Activated naive CD4-positive, alpha-beta T cell treated with anti-CD3 and anti-CD28 coated beads, Interleukin-2, amount 50 U/mL, for 16 hours (primary cell): ENCODE data around the gene FIGN.

Experiments used
- DNase-seq: peaks from one replicate; pipeline ENCODE4 v3.0.0-alpha.2; 2020

Gene FIGN

GRCh38 chr2:163606878-163607277, 128.9 kb downstream of the FIGN start:
- DNase-seq, result no peak

DNA sequence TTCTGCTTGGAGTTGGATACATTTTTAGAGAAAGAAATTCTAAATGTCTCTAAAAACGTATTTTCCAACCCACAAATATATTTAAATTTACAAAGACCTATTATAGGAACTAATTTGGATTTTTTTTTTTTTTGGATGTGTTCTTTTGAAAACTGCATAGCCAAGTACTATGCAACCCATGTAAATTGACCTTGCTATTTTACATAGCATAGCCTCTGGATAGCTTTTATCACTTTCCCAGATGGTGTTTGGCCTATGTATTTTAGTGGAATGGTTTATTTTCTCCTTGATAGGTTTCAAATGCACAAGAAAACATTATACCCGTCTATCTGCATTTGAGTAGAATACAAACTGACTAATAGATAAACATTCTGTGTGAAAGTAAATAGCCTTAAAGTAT, 130.0 kb downstream of the FIGN start:
- DNase-seq, result no peak

DNA sequence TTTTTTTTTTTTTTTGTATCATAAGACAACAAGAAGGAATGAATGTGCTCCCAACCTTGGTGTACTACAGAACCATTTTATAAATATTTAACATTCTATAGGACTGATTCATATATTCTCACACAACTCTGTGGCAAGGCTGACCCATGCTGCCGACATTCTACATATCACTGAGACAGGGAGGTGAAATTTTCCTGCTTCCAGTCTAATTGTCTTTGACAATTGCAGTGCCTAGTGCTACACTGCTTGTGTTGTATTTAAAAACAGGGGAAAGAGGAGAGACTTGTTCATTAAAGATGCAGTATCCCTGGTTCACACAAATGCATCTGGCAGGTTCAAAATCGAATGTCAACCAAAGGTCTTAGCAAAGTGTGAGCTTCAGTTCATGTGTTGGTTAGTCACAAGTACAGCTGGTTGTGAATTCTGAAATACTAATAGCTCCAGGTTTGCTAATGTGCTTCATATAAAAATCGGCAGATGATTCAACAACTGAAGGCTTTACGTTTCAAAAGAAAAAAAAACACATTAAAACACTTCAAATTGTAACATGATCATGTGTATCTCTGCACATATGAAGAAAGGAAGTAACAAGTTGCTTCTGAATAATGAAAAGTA, 130.8 kb downstream of the FIGN start:
- no peak for DNase-seq

DNA sequence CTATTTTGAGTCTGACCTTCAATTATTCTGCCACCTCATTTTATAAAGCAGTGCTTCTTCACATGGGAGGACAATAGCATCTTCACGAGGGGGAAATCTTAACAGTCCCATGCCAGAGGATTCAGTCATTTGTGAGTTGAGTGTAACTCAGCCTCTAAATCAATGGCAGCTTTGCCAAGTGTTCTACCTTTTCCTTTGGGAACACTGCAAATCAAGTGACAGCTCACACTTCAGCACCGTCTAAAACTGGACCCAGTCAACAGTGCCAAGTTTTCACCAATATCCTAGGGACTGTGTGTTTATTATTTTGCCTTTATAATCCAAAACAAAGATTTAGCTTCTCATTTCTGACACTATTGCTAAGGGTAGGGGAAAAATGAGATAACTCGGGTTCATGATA, 133.6 kb downstream of the FIGN start:
- no peak for DNase-seq

GRCh38 chr2:163601377-163601776, 134.4 kb downstream of the FIGN start:
- DNase-seq, result no peak

DNA sequence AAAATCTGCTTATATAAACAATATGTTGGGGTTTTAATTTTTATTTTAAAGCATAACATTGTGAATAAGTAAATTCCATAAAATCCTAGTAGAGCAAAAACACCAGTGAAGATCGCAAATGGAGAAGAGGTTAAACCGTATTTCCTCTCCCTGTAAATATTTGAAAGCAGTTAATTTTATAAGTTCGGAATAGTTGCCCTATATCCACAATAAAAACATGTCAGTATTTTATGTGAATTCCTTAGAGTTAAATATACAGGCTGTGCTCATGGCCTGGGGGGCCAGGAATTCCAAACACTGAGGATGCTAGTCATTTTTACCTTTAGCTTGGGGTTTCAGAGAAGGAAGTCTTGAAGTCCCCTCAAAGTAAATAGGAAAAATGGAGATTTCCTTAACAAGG, 135.0 kb downstream of the FIGN start:
- no peak for DNase-seq

DNA sequence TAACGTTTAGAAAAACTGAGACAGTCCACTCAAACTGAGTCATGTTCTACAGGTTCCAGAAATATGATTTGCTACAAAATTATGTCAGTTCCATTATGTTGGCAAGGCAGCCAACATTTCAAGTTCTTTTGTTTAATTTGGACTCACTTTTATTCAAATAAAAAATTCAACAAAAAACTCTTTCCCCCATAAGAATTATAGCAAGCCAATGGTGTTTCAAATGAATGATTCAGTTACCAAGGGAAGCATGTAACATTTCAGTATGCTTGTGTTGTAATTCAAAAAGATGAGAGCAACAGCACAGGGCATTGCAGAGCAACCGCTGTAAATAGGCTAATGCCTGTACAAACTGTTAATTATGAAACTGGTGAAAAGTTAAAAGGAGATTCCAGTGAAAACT, 140.8 kb downstream of the FIGN start:
- no peak for DNase-seq

DNA sequence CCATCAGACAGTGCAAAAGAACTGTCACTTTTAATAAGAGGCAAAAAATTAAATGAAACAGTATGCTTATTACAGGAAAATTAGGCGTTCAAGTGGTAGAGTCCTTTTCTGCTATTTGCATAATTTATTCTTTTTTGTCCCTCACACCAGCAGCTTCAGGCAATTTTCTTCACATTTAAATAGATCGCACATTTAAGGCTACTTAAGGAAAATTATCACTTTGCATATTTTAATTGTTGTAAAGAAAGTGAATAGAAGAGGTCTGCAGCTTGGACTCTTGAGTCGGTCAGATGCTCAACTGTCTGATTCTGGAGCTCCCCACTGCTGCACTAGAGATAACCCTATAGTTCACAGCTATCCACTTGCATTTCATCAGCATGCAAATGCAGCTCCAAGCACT, 141.3 kb downstream of the FIGN start:
- DNase-seq, result no peak

DNA sequence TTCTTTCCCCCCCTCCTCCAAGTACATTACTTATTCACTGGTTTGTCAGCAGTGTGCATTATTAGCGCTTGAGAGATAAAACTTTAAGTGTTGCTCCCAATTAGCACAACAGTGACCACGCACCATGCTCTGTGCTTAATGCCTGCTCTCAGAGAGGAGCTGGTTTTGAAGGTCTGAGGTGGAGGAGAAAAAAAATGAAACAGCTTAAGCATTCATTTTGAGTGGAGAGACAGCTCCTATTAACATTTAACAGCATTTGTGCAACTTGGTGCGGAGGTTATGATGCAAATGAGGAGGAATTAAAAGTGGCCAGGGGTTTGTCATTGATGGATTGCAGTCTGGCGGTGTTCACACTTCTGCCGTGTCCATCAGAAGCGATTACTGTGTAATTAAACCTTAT, 141.8 kb downstream of the FIGN start:
- DNase-seq, result no peak

DNA sequence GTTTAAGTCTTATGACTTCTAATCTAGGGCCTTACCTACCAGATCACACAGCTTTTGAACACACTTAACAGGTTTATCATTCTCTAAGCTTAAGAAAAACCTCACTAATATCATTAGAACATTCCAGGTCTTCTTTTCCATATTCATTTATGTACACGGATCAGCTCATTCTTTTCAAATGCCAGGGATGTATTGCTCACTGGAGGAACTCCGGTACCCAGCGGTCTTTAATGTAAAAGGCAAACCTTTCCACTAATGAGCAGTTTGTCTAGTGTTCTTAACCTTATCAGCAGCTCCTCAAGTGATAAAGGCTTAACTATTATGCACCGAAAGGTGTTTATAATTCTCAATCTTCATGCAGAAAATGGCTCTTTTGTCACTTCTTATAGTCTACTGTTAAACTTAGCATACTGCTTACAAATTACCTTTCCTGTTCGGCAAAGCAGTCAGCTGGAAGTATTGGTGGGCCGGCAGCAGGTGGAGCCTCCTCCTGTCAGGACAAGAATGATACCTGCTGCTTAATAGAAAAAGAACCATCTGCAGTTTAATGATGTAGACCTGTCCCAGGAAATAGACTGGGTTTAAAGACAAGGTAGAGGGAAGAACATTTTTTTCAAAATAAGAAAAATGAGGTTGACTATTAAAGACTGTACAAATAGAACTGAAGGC, 142.7 kb downstream of the FIGN start:
- DNase-seq, result no peak

GRCh38 chr2:163591461-163591860, 144.3 kb downstream of the FIGN start:
- DNase-seq, result no peak

DNA sequence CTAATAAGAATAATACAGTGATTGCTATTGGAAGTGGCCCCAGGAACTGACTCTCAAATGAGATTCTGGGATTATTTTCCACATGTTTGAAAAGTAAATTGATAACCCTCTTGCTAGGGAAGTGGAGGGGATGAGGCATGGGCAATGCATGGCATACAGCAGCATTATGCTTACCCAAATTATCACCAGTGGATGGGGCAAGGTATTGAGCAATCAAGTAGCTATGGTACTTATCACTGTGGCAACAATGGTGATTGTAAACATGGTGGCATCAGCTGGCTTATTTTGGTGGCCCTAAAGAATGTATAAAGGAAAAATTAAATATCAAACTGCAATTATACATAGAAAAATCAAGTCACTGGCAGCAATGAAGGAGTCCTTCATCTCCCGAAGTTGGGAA, 155.1 kb downstream of the FIGN start:
- DNase-seq, result no peak

DNA sequence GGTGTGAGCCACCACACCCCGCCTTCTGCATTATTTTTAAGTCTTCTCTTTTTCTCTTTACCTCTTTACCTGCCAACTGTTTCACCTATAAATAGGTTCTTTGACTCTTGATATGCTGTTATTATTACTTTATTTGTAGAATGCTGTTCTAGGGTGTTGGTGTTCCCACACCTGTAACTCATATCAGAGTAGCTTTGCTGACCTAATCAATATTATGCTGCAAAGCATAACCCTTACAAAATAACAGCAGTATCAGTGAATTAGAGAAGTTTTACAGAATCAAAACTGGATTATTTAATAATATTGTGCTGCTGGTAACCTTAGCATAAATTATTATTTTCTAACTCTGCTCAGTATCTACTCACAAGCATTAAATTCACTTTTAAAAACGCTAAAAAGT, 161.5 kb downstream of the FIGN start:
- no peak for DNase-seq

DNA sequence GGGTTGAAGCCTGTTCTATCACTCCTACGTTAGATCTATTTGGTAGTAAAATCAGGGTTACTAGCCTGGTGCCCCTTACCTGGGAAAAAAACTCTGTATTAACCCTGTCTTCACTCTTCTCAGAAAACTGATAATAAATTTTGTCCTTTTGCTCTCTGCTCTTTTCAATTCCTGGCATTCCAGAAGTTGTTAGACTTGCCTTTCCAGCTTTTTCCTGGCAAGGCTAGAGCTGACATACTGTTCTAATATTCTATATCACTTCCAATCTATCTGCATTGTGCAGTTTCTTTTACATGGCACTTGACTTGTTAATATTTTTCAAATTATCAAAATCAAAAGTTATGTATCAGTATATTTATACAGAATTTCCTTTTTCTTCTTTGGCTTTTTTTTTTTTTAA, 162.2 kb downstream of the FIGN start:
- DNase-seq, result no peak

DNA sequence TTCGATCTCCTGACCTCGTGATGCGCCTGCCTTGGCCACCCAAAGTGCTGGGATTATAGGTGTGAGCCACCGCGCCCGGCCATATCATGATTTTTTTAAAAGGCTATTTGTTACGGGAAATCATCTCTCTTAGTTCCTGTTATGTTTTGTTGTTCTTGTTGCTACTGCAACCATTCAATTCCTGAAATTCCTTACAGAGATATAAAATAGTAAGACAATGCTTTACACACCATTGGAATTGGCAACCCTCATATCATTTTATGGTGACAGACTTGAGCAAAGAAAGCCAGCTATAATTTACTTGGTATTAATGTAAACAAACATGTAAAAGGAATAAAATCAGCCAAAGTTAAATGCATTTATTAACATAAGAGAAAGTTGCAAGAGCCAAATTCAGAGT, 163.0 kb downstream of the FIGN start:
- DNase-seq, result no peak

DNA sequence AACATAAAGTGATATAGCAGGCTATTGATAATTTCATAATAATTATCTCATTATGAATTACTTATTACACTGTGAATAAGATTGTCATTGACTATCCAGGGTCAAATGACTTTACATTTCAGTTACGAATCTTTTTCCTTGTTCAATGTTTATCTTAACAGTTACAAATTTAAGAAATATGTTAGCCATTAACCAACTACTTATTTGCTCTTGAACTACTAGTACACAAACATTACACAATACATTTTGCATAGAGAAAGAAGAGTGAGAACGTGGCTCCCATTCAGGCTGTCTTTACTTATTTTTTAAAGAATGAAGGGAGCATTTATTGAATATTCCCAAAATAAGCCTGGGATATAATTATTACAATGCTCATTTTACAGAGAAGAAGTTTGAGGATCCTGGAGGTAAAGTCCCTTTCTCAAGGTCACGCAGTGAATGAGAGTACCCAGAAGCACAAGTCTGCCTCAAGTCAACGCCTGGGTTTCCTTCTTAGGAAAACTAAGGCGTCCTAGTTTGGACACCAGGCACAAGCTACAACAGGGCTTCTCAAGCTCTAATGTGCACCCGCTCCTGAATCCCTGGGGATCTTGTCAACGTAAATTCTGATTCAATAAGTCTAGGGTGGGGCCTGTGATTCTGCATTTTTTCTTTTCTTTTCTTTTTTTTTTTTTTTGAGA, 164.2 kb downstream of the FIGN start:
- DNase-seq, result no peak

DNA sequence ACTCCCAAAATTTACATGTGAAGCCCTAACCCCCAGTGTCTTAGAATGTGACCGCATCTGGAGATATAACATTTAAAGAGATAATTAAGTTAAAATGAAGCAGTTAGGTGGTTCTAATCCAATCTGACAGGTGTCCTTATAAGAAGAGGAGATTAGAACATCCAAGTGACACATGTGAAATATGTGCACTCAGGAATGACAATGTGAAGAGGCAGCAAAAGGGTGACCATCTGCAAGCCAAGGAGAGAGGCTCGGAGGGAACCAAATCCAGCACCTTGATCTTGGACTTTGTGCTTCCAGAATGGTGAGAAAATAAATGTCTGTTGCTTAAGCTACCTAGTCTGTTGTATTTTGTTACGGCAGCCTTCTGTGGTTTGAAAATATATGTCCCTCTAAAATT, 165.4 kb downstream of the FIGN start:
- DNase-seq, result no peak

DNA sequence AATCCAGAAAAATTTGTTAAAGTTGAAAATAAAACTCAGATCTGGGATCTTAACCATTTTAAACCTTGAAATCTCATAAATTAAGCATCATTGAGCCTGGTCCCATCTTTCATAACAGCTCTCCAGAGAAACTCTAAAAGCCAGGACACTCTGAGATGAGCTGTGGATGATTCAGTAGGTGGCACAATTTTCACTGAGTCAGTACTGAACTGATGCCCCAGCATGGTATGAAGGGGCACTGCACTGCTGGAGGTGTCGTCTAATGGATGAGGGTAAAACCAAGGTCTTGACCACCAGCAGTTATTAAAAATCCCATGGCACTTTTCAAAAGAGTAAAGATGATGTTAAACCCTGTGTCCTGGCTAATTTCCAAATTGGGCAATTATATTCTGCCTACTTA, 170.6 kb downstream of the FIGN start:
- no peak for DNase-seq

DNA sequence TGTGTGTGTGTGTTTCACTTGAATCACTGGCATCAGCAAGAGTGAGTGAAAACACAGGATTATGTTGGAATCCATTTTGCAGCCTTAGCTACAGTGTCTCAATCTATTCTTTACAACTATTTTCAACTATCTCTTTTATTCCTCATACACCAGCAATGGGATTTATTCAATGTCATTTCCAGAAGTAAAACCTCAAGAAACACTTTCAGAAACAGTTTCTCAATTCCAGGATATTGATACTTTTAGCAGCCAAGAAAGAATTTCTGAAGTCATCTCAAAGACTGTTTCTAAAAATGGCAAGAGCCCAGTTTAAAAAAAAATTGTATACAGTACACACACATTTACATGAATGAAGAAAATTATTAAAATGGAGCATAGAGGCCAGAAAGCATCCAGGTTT, 171.6 kb downstream of the FIGN start:
- no peak for DNase-seq

- no peak for DNase-seq
These were observed 172.5 kb downstream of the FIGN start for GRCh38 chr2:163563336-163563735.

DNA sequence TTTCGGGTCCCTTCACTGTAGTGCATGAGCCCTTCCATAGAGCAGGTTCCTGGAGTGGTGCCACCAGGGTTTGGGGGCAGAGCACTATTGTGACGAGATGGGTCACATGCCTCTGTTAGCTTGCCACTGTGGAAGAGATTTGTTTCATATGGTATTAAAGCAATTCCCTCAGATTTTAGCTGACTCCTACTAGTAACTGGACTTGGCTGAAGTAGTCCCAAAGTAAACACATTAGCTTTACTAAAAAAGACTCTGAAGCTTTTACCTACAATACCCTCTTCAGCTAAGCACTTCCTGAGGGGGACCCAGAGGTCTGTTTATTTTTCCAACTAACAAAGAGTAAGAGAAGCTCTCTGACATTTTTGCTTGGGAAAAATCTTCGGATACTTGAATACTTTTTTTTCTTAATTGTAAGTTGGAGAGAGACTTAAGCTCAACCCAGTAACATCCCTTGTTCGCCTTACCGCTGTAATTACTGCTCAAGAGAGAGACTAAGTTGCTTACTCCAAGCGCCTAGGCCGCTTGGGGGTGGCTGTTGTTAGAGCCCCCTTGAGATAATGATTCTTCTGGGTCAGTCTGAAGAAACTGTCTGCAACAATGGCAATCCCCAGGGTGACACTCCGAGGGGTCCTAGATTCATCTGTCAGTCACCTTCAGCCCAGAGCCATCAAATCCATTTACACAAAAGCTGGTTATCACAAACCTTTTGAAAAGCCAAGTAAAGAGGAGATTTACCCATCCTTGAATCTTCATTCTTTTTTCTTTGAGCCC, 177.4 kb downstream of the FIGN start:
- DNase-seq, result no peak

DNA sequence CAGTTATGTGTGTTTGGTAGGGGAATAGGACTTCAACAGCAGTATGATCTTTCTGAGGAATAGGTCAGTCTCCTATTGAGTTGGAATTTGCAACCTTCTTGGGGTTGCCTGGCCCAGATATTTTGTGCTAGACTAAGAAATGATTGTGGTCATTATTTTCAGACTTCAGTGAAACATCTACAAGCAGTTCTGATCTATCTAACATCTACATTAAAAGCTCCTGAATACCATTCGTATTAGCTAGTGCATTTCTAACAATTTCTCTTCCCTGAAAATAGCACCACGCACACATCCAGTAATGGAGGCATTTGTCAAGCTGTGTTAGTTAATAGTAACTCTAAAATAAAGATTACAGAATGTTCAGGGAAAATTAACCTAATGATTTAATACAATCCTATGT, 179.3 kb downstream of the FIGN start:
- no peak for DNase-seq

- DNase-seq, result no peak
These were observed 180.9 kb downstream of the FIGN start for GRCh38 chr2:163554864-163555263.

DNA sequence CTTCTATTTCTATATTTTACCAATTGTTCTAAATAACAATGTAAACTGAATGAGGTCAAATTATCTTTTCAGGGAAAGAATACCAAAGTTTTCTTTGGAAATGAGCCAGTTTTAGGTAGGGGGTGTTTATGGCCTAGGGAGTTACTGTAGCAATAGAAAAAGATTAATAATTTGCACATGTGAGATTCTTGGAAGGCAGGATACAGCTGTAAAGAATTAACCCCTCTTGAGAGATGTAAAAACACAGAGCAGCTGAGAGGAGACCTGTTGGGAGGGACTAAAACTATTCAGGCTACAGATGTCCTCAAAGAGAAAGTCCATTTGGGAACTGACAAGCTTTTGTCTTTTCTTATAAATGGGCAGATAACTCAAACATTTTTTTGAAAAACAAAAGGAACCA, 182.2 kb downstream of the FIGN start:
- DNase-seq, result no peak
